DOHH2 (cell line): ENCODE results near the gene CCNI.

Experiments
- H3F3A ChIP-seq: fragments of 200-600 bp; sonication (generic), shearing (Covaris generic); 2 replicates; pipeline ENCODE4 v1.6.0; 2016; ENCODE audit warnings: antibody characterized with exemption, mild to moderate bottlenecking; ENCODE audit not compliant: control insufficient read depth, insufficient read depth
- H3K27ac ChIP-seq: fragments of 200-600 bp; sonication (generic); 2 replicates; pipeline ENCODE4 v1.5.1; 2014; ENCODE audit warnings: low read depth, mild to moderate bottlenecking, low read length, moderate library complexity
- H3K27me3 ChIP-seq: fragments of 200-600 bp; sonication (generic); 2 replicates; pipeline ENCODE4 v1.6.1; 2014; ENCODE audit warnings: mild to moderate bottlenecking, low read length, mixed read lengths; ENCODE audit not compliant: control insufficient read depth
- H3K36me3 ChIP-seq: fragments of 200-600 bp; sonication (generic); 2 replicates; pipeline ENCODE4 v1.6.1; 2014; ENCODE audit warnings: mild to moderate bottlenecking, low read length, moderate library complexity, mixed read lengths; ENCODE audit not compliant: control insufficient read depth
- H3K4me1 ChIP-seq: fragments of 200-600 bp; sonication (generic); 2 replicates; pipeline ENCODE4 v1.6.1; 2014; ENCODE audit warnings: mild to moderate bottlenecking, low read length, mixed read lengths; ENCODE audit not compliant: control insufficient read depth
- H3K4me2 ChIP-seq: fragments of 200-600 bp; sonication (generic); 2 replicates; pipeline ENCODE4 v1.6.0; 2014; ENCODE audit warnings: mild to moderate bottlenecking, low read length, moderate library complexity
- H3K4me3 ChIP-seq: fragments of 200-600 bp; sonication (generic); 2 replicates; pipeline ENCODE4 v1.5.1; 2014; ENCODE audit warnings: mild to moderate bottlenecking, low read length, mixed read lengths
- H3K79me2 ChIP-seq: fragments of 200-600 bp; sonication (generic); 2 replicates; pipeline ENCODE4 v1.6.1; 2014; ENCODE audit warnings: mild to moderate bottlenecking, low read length, mixed read lengths; ENCODE audit not compliant: control insufficient read depth
- H3K9me2 ChIP-seq: fragments of 200-600 bp; sonication (generic); replicated peaks from 2 replicates; pipeline ENCODE4 v1.6.1; 2014; ENCODE audit warnings: mild to moderate bottlenecking, low read length, mixed read lengths; ENCODE audit not compliant: control insufficient read depth
- H3K9me3 ChIP-seq: fragments of 200-600 bp; sonication (generic); 2 replicates; pipeline ENCODE4 v1.6.1; 2014; ENCODE audit warnings: antibody characterized with exemption, low read length, mixed read lengths; ENCODE audit not compliant: control insufficient read depth, insufficient read depth
- H4K20me1 ChIP-seq: fragments of 200-600 bp; sonication (generic); 2 replicates; pipeline ENCODE4 v1.6.0; 2014; ENCODE audit warnings: low read depth, mild to moderate bottlenecking, antibody characterized with exemption, low read length, moderate library complexity; ENCODE audit not compliant: control insufficient read depth, insufficient read depth
- CTCF ChIP-seq: fragments of 200-600 bp; sonication (generic); IDR thresholded peaks from one replicate; pipeline ENCODE4 v1.5.1; 2014; ENCODE audit warnings: antibody characterized with exemption, mild to moderate bottlenecking, low read depth, low read length; ENCODE audit not compliant: poor library complexity, severe bottlenecking
- EZH2phosphoT487 ChIP-seq: fragments of 200-600 bp; sonication (generic); IDR thresholded peaks from 2 replicates; pipeline ENCODE4 v1.6.1; 2017; ENCODE audit warnings: borderline replicate concordance, mild to moderate bottlenecking, antibody characterized with exemption, low read length, moderate library complexity, mixed read lengths

The CCNI gene

GRCh38 chr4:77020017-77020416, 55.8 kb downstream of the CCNI start:
- Histone ChIP-seq H4K20me1 (no peaks in the 10 kb centered on the region), H3K27me3 (no peaks in the 10 kb centered on the region), H3K9me3 (no peaks in the 10 kb centered on the region), H3K27ac (no peak overlapping the region), H3K4me3 (no peak overlapping the region), H3K4me2 (no peak overlapping the region), H3F3A (no peaks in the 10 kb centered on the region), H3K79me2 (no peaks in the 10 kb centered on the region), H3K36me3 (peaks cover 63% of the 10 kb centered on the region), H3K4me1 (no peaks in the 10 kb centered on the region), H3K9me2 (no peaks in the 10 kb centered on the region)
- TF ChIP-seq EZH2phosphoT487 (no peak), CTCF (no peak)

DNA sequence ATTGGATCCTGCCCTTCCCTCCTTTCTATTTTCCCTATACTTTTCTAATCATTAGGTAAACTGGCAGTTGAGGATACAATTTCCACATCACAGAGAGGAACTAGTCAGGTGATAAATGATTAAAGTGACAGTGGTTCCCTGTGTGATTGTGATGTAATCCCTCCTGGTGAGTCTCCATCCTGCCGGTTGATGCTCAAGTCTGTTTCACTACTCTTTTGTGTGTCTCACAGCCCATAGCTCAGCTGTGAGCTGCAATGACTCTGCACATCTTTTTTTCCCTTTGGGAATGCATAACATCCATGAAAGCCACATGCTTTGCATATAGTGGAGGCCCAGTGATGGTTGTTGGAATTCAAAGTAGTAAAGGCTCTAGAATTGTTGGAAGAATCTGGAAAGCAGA, 60.4 kb downstream of the CCNI start:
- TF ChIP-seq EZH2phosphoT487 (no peak), CTCF (no peak)
- Histone ChIP-seq H3K4me1 (no peaks in the 10 kb centered on the region), H4K20me1 (no peaks in the 10 kb centered on the region), H3K36me3 (peaks cover 38% of the 10 kb centered on the region), H3K79me2 (no peaks in the 10 kb centered on the region), H3F3A (no peaks in the 10 kb centered on the region), H3K9me2 (no peaks in the 10 kb centered on the region), H3K9me3 (no peaks in the 10 kb centered on the region), H3K27me3 (no peaks in the 10 kb centered on the region), H3K4me3 (no peak overlapping the region), H3K4me2 (no peak overlapping the region), H3K27ac (no peak overlapping the region)

DNA sequence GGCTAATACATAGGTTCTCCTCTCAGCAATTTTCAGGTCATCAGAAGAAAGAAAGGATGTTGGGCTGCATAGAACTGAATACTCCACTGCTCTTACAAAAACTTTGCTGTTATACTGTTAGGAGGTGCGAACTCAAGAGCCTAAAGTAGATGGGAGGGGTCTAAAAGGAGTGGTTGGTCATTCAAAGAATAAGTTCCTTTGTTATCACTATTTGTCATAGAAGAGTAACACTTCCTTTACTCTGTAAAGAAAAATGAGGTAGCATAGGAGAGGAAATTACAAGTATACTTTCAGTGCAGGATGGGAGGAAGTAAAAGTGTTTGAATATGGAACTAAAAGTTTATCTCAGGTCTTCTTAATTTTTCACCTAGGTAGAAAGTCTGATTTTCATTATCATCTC, 61.5 kb downstream of the CCNI start:
- Histone ChIP-seq H3K27me3 (no peaks in the 10 kb centered on the region), H3K36me3 (peaks cover 32% of the 10 kb centered on the region), H4K20me1 (no peaks in the 10 kb centered on the region), H3K4me2 (no peak overlapping the region), H3K9me2 (no peaks in the 10 kb centered on the region), H3F3A (no peaks in the 10 kb centered on the region), H3K27ac (no peak overlapping the region), H3K9me3 (no peaks in the 10 kb centered on the region), H3K4me1 (no peaks in the 10 kb centered on the region), H3K79me2 (no peaks in the 10 kb centered on the region), H3K4me3 (no peak overlapping the region)
- TF ChIP-seq EZH2phosphoT487: no peak
- TF ChIP-seq CTCF: no peak

- H3K27me3 ChIP-seq: no peaks in the 10 kb centered on the region
- no peaks in the 10 kb centered on the region for H3K9me3 ChIP-seq
- no peaks in the 10 kb centered on the region for H4K20me1 ChIP-seq
- H3K4me3 ChIP-seq: no peak overlapping the region
- H3K4me2 ChIP-seq: no peak overlapping the region
- no peak for TF ChIP-seq EZH2phosphoT487
- no peak for TF ChIP-seq CTCF
- H3K4me1 ChIP-seq: no peaks in the 10 kb centered on the region
- no peaks in the 10 kb centered on the region for H3F3A ChIP-seq
- H3K79me2 ChIP-seq: no peaks in the 10 kb centered on the region
- peaks cover 36% of the 10 kb centered on the region for H3K36me3 ChIP-seq
- H3K27ac ChIP-seq: no peak overlapping the region
- H3K9me2 ChIP-seq: no peaks in the 10 kb centered on the region
These were observed 63.1 kb downstream of the CCNI start for GRCh38 chr4:77012726-77013125.
